K562 (cell line): ENCODE results near the gene CNGB1. TPM values are rescaled to one million over a fixed set of nuclear protein-coding genes. Genes with fewer than 3 reads are reported as not detected.

ENCODE experiments used
- ATAC-seq: fragments of 200-7000 bp; cut with Tn5 transposase; 3 replicates; pipeline ENCODE4 v1.9.1; 2020; ENCODE audit warnings: moderate library complexity
- BruUV-seq: library from RNA; stranded (reverse); fragments of 400-500 nt; replicated peaks from 2 replicates; lab custom pipeline; 2021; lab: Mats Ljungman, UMichigan
- CTCF ChIA-PET: fragments of 300-600 bp; formaldehyde crosslinking; extraction: SDS; loops from one replicate; lab custom pipeline; 2021; ENCODE audit warnings: low intra/inter-chr PET ratio; lab: Yijun Ruan, JAX
- POLR2A ChIA-PET: fragments of 300-600, 350-650 bp; sonication (Branson Sonifier 250); formaldehyde crosslinking; extraction: SDS; loops from one replicate; lab custom pipeline; 2021; ENCODE audit warnings: antibody characterized with exemption, inconsistent platforms; lab: Yijun Ruan, JAX
- DNase-seq, 4 experiments: peaks; one replicate each; pipeline versions ENCODE4 v3.0.0 to v3.0.0-alpha.2; 2011 to 2018; ENCODE audit warnings: low spot score in 3 of 4, mixed read lengths in 3 of 4; ENCODE audit errors: extremely low read depth in 1 of 4
- FAIRE-seq: peaks from 2 replicates; lab custom pipeline; 2011; peaks lifted over from hg19 to GRCh38; lab: Jason Lieb, UNC
- H2AFZ ChIP-seq: 2 replicates; pipeline ENCODE4 v1.6.0; 2011; ENCODE audit warnings: low read depth, low read length, control low read depth, inconsistent platforms
- H3K27ac ChIP-seq: fragments of 200-600 bp; 3 replicates; pipeline ENCODE4 v1.8.0; 2011; ENCODE audit warnings: low read depth, mild to moderate bottlenecking, control low read depth, inconsistent platforms, low read length, moderate library complexity, mixed read lengths; ENCODE audit errors: extremely low read depth
- H3K27me3 ChIP-seq, 2 experiments: fragments of 300-600 bp in 1 of 2; 2 replicates in 1 of 2; 3 replicates in 1 of 2; pipeline versions ENCODE4 v1.6.0 to v1.8.0; 2011; ENCODE audit warnings: inconsistent platforms in 2 of 2, low read length in 2 of 2, mild to moderate bottlenecking in 1 of 2, mixed read lengths in 1 of 2, moderate library complexity in 1 of 2; ENCODE audit not compliant: control insufficient read depth in 2 of 2, insufficient read depth in 2 of 2
- H3K36me3 ChIP-seq: fragments of 300-600 bp; 3 replicates; pipeline ENCODE4 v1.8.0; 2011; ENCODE audit warnings: mild to moderate bottlenecking, low read length, inconsistent platforms; ENCODE audit not compliant: control insufficient read depth, insufficient read depth
- H3K4me1 ChIP-seq, 2 experiments: fragments of 200-600 bp in 1 of 2; replicated peaks in 1 of 2; 2 replicates in 1 of 2; 3 replicates in 1 of 2; pipeline versions ENCODE4 v1.5.1 to v1.8.0; 2011; ENCODE audit warnings: inconsistent platforms in 2 of 2, low read length in 2 of 2, mild to moderate bottlenecking in 1 of 2, mixed read lengths in 1 of 2, moderate library complexity in 1 of 2; ENCODE audit not compliant: control insufficient read depth in 2 of 2, insufficient read depth in 2 of 2
- H3K4me2 ChIP-seq: 2 replicates; pipeline ENCODE4 v1.6.1; 2011; ENCODE audit warnings: low read length, control low read depth, inconsistent platforms, mixed read lengths; ENCODE audit not compliant: insufficient read depth
- H3K4me3 ChIP-seq: fragments of 200-600 bp; sonication (generic), shearing (Covaris generic); 2 replicates; pipeline ENCODE4 v1.5.1; 2016; ENCODE audit warnings: control low read depth, inconsistent platforms
- H3K79me2 ChIP-seq: fragments of 200-600 bp; 3 replicates; pipeline ENCODE4 v1.8.0; 2011; ENCODE audit warnings: low read length, inconsistent platforms; ENCODE audit not compliant: control insufficient read depth, insufficient read depth
- H3K9ac ChIP-seq, 2 experiments: 2 replicates each; pipeline versions ENCODE4 v1.6.0 to v1.6.1; 2011; ENCODE audit warnings: low read depth in 2 of 2, low read length in 2 of 2, control low read depth in 1 of 2, inconsistent platforms in 1 of 2, mild to moderate bottlenecking in 1 of 2, mixed read lengths in 1 of 2; ENCODE audit not compliant: insufficient read depth in 1 of 2
- H3K9me1 ChIP-seq: one replicate; pipeline ENCODE4 v1.6.0; 2011; ENCODE audit warnings: inconsistent platforms, mild to moderate bottlenecking, low read length, moderate library complexity; ENCODE audit not compliant: control insufficient read depth, insufficient read depth
- H3K9me3 ChIP-seq: replicated peaks from 2 replicates; pipeline ENCODE4 v1.5.1; 2011; ENCODE audit warnings: low read depth, low read length, inconsistent platforms; ENCODE audit not compliant: control insufficient read depth, insufficient read depth
- H4K20me1 ChIP-seq: replicated peaks from 2 replicates; pipeline ENCODE4 v1.6.1; 2011; ENCODE audit warnings: low read length, inconsistent platforms, mixed read lengths; ENCODE audit not compliant: control insufficient read depth, insufficient read depth
- ARHGAP35 ChIP-seq: fragments of 450-650 bp; IDR thresholded peaks from 2 replicates; pipeline ENCODE4 v1.6.1; 2018; ENCODE audit not compliant: partially characterized antibody
- BACH1 ChIP-seq: fragments of 200-800 bp; sonication (Bioruptor generic); IDR thresholded peaks from 2 replicates; pipeline ENCODE4 v1.6.1; 2016; ENCODE audit warnings: missing genetic modification characterization, missing compliant biosample characterization
- C11orf30 ChIP-seq: fragments of 450-650 bp; IDR thresholded peaks from 2 replicates; pipeline ENCODE4 v1.6.1; 2016; ENCODE audit warnings: low read depth, mild to moderate bottlenecking
- NUFIP1 ChIP-seq: fragments of 450-650 bp; IDR thresholded peaks from 2 replicates; pipeline ENCODE4 v1.6.1; 2018; ENCODE audit not compliant: partially characterized antibody
- POLR3A ChIP-seq: IDR thresholded peaks from 2 replicates; pipeline ENCODE4 v1.6.1; 2011; ENCODE audit warnings: borderline replicate concordance, mild to moderate bottlenecking, moderate library complexity; ENCODE audit not compliant: insufficient read length, insufficient read depth; ENCODE audit errors: extremely low read depth
- RFX1 ChIP-seq: fragments of 450-650 bp; IDR thresholded peaks from 2 replicates; pipeline ENCODE4 v1.6.1; 2016; ENCODE audit warnings: mild to moderate bottlenecking, moderate library complexity
- SLC30A9 ChIP-seq: fragments of 250-450 bp; sonication (Bioruptor Pico); IDR thresholded peaks from 2 replicates; pipeline ENCODE4 v1.8.0; 2022; ENCODE audit warnings: mild to moderate bottlenecking, moderate library complexity
- SRSF9 ChIP-seq: fragments of 200-400 bp; formaldehyde crosslinking; IDR thresholded peaks from 2 replicates; pipeline ENCODE4 v1.6.1; 2017; ENCODE audit warnings: low read depth, low read length, borderline replicate concordance
- TAF9B ChIP-seq: fragments of 450-650 bp; IDR thresholded peaks from 2 replicates; pipeline ENCODE4 v1.6.1; 2018; ENCODE audit warnings: mild to moderate bottlenecking; ENCODE audit not compliant: partially characterized antibody
- TEAD4 ChIP-seq, 2 experiments: sonication (generic) in 1 of 2; formaldehyde crosslinking in 1 of 2; IDR thresholded peaks; 2 replicates each; pipeline versions ENCODE4 v1.6.1 to v1.8.0; 2012 to 2022; ENCODE audit warnings: borderline replicate concordance in 1 of 2, inconsistent platforms in 1 of 2, low read length in 1 of 2, mild to moderate bottlenecking in 1 of 2, missing genetic modification reagents in 1 of 2
- WHSC1 ChIP-seq: IDR thresholded peaks from one replicate; pipeline ENCODE4 v1.6.1; 2012; ENCODE audit warnings: low read length, control low read depth, inconsistent platforms
- ZFX ChIP-seq: sonication (generic); formaldehyde crosslinking; IDR thresholded peaks from 2 replicates; pipeline ENCODE4 v1.8.0; 2022; ENCODE audit warnings: mild to moderate bottlenecking, missing genetic modification reagents, moderate library complexity
- ZNF217 ChIP-seq: sonication (generic); formaldehyde crosslinking; IDR thresholded peaks from 2 replicates; pipeline ENCODE4 v1.8.0; 2022; ENCODE audit warnings: mild to moderate bottlenecking, missing genetic modification reagents
- WGBS: fragments of 100-300 bp; shearing (Covaris generic); methylation state at CpG from one replicate; pipeline ENCODE4 v1.1.6; 2016; ENCODE audit warnings: low coverage, mixed read lengths; ENCODE audit not compliant: insufficient coverage; ENCODE audit errors: missing lambda C conversion rate; 5-methylcytosine and 5-hydroxymethylcytosine counted together
- in situ Hi-C: fragments of 300-500 bp; cut with MboI; formaldehyde crosslinking; loops from 4 replicates; pipeline ENCODE4 v1.15.0; 2018; ENCODE audit warnings: inconsistent platforms, mixed read lengths
- intact Hi-C: fragments of 100-400 bp; cut with micrococcal nuclease; formaldehyde crosslinking; loops from 2 replicates; pipeline ENCODE4 v1.14.2; 2022
- polyA plus RNA-seq, 8 experiments: library from polyadenylated mRNA; depleted of rRNA in 4 of 8; stranded (reverse) in 5 of 8; unstranded in 3 of 8; fragments of >200 nt; fragmentation: Nextera tagmentation in 2 of 8; fragmentation: Illumina TruSeq in 1 of 8; extraction: Ambion mirVana in 2 of 8; extraction: Trizol in 1 of 8; gene quantifications; 2 replicates each; pipeline versions ENCODE4 v1.2.1 to v1.2.3, GENCODE V29; 2011 to 2014; ENCODE audit warnings: inconsistent platforms in 1 of 8, missing spikeins in 1 of 8
- total RNA-seq, 7 experiments: library from RNA; depleted of rRNA in 6 of 7; stranded (reverse); fragments of >200 nt in 6 of 7; fragmentation: Illumina TruSeq in 2 of 7; extraction: Trizol in 2 of 7; gene quantifications; 2 replicates each; pipeline versions ENCODE4 v1.2.1 to v1.2.3, GENCODE V29; 2011 to 2021; ENCODE audit warnings: low replicate concordance in 1 of 7
- TF ChIP-seq, protein P1 (sequence below): fragments of 150-350 bp; IDR thresholded peaks from 2 replicates; pipeline ENCODE4 v1.6.1; 2014; ENCODE audit warnings: low read depth, mild to moderate bottlenecking, low read length, borderline replicate concordance
- TF ChIP-seq, protein P2 (sequence below): fragments of 250-450 bp; sonication (Bioruptor Pico); IDR thresholded peaks from 2 replicates; pipeline ENCODE4 v1.8.0; 2021; ENCODE audit warnings: moderate library complexity, mild to moderate bottlenecking, inconsistent platforms
- TF ChIP-seq, protein P3 (sequence below): fragments of 450-650 bp; IDR thresholded peaks from 2 replicates; pipeline ENCODE4 v1.6.1; 2016; ENCODE audit warnings: mild to moderate bottlenecking

CNGB1 gene
- total and polyA plus RNA-seq, 9 of the 15 experiments (the other 6 are each of a cell fraction or from before 2014, with no cell fraction given): not detected

DNA sequence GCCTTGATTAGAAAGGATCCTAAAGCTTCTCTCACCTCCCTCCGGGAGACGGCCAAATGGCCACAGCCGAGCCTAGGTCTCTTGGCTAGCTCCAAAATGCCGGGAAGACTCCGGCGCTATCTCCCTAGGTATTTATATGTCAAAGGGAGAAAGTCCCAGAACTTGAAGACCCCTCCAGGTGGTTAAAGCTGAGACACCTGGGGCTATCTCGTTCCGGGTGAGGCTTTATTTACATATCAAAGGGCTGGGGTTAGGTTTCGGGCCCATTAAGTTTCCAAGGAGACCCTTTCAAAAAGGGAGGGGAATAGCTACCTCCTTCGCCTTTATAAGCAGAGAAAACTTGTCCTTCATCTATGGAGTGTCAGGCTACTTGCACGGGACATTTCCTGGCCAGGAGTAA, 97.7 kb downstream of the CNGB1 start:
- peaks cover 19 to 51% of the 10 kb centered on the region in 2 experiments for H3K27me3 ChIP-seq
- DNase-seq (no peak), FAIRE-seq (no peak), ATAC-seq (no peak)
- H3K9ac ChIP-seq: no peak overlapping the region
- H4K20me1 ChIP-seq: no peaks in the 10 kb centered on the region
- H3K27ac ChIP-seq: no peak overlapping the region
- under 1% methylated on average over 11 of the region's 11 CpGs for WGBS
- H3K36me3 ChIP-seq: no peaks in the 10 kb centered on the region
- intact Hi-C loops (no loop called here), in situ Hi-C loops (no loop called here)
- H3K79me2 ChIP-seq: no peaks in the 10 kb centered on the region
- ChIA-PET CTCF (no interaction called here), POLR2A (interaction anchor here (0.6 to 0.7 kb wide), 4 partner anchors 9 to 156 kb away, joined by 3 to 5 read pairs (median 4); no protein-coding TSS in a partner anchor)
- no peaks in the 10 kb centered on the region; a peak in 1 of 5 replicates for H3K4me1 ChIP-seq
- BruUV-seq: no TSS peak
- H3K9me1 ChIP-seq: no peaks in the 10 kb centered on the region
- H3K4me3 ChIP-seq: no peak overlapping the region
- H2AFZ ChIP-seq: no peak overlapping the region
- no peaks in the 10 kb centered on the region for H3K9me3 ChIP-seq
- no peak overlapping the region for H3K4me2 ChIP-seq
- TF ChIP-seq ZFX (CRISPR knock-in tag) (no peak), WHSC1 (no peak), RFX1 (no peak), TEAD4 (IDR thresholded peaks at IDR 0.05; ENCODE audit: low read length) (no peak), TEAD4 (CRISPR knock-in tag; IDR thresholded peaks at IDR 0.05; ENCODE audit: borderline replicate concordance) (no peak), TAF9B (no peak), ARHGAP35 (no peak), SLC30A9 (no peak), NUFIP1 (no peak), ZNF217 (CRISPR knock-in tag) (no peak), POLR3A (no peak), C11orf30 (no peak), BACH1 (tag) (no peak), SRSF9 (no peak)
- TF ChIP-seq, protein P1, sequence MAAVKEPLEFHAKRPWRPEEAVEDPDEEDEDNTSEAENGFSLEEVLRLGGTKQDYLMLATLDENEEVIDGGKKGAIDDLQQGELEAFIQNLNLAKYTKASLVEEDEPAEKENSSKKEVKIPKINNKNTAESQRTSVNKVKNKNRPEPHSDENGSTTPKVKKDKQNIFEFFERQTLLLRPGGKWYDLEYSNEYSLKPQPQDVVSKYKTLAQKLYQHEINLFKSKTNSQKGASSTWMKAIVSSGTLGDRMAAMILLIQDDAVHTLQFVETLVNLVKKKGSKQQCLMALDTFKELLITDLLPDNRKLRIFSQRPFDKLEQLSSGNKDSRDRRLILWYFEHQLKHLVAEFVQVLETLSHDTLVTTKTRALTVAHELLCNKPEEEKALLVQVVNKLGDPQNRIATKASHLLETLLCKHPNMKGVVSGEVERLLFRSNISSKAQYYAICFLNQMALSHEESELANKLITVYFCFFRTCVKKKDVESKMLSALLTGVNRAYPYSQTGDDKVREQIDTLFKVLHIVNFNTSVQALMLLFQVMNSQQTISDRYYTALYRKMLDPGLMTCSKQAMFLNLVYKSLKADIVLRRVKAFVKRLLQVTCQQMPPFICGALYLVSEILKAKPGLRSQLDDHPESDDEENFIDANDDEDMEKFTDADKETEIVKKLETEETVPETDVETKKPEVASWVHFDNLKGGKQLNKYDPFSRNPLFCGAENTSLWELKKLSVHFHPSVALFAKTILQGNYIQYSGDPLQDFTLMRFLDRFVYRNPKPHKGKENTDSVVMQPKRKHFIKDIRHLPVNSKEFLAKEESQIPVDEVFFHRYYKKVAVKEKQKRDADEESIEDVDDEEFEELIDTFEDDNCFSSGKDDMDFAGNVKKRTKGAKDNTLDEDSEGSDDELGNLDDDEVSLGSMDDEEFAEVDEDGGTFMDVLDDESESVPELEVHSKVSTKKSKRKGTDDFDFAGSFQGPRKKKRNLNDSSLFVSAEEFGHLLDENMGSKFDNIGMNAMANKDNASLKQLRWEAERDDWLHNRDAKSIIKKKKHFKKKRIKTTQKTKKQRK: no peak
- TF ChIP-seq, protein P2, sequence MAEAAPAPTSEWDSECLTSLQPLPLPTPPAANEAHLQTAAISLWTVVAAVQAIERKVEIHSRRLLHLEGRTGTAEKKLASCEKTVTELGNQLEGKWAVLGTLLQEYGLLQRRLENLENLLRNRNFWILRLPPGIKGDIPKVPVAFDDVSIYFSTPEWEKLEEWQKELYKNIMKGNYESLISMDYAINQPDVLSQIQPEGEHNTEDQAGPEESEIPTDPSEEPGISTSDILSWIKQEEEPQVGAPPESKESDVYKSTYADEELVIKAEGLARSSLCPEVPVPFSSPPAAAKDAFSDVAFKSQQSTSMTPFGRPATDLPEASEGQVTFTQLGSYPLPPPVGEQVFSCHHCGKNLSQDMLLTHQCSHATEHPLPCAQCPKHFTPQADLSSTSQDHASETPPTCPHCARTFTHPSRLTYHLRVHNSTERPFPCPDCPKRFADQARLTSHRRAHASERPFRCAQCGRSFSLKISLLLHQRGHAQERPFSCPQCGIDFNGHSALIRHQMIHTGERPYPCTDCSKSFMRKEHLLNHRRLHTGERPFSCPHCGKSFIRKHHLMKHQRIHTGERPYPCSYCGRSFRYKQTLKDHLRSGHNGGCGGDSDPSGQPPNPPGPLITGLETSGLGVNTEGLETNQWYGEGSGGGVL (CRISPR knock-in tag): no peak
- TF ChIP-seq, protein P3, sequence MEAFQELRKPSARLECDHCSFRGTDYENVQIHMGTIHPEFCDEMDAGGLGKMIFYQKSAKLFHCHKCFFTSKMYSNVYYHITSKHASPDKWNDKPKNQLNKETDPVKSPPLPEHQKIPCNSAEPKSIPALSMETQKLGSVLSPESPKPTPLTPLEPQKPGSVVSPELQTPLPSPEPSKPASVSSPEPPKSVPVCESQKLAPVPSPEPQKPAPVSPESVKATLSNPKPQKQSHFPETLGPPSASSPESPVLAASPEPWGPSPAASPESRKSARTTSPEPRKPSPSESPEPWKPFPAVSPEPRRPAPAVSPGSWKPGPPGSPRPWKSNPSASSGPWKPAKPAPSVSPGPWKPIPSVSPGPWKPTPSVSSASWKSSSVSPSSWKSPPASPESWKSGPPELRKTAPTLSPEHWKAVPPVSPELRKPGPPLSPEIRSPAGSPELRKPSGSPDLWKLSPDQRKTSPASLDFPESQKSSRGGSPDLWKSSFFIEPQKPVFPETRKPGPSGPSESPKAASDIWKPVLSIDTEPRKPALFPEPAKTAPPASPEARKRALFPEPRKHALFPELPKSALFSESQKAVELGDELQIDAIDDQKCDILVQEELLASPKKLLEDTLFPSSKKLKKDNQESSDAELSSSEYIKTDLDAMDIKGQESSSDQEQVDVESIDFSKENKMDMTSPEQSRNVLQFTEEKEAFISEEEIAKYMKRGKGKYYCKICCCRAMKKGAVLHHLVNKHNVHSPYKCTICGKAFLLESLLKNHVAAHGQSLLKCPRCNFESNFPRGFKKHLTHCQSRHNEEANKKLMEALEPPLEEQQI: no peak
